Liver (tissue), 3 donors: Measurements from ENCODE around the gene IL23A.

Experiments
- CTCF ChIP-seq: fragments of 150-350 bp; IDR thresholded peaks from 2 replicates; pipeline ENCODE4 v1.5.1; 2017; ENCODE audit warnings: improper control_type of control experiment, low read depth, low read length; ENCODE audit not compliant: missing input control
- EGR1 ChIP-seq, 2 donors: IDR thresholded peaks; 2 replicates each; pipeline ENCODE4 v1.6.1; 2016 to 2018; ENCODE audit warnings: antibody characterized with exemption in 2 of 2, low read depth in 2 of 2
- GABPA ChIP-seq, 2 donors: IDR thresholded peaks in 1 of 2; conservative IDR thresholded peaks in 1 of 2; 2 replicates each; pipeline ENCODE4 v1.6.1; 2016; ENCODE audit warnings: antibody characterized with exemption in 2 of 2, mild to moderate bottlenecking in 1 of 2, moderate library complexity in 1 of 2
- HNF4A ChIP-seq, 2 donors: conservative IDR thresholded peaks; 2 replicates each; pipeline ENCODE4 v1.6.1; 2016; ENCODE audit warnings: antibody characterized with exemption in 2 of 2, mild to moderate bottlenecking in 2 of 2
- NR2F2 ChIP-seq: IDR thresholded peaks from 2 replicates; pipeline ENCODE4 v1.6.1; 2016; ENCODE audit warnings: antibody characterized with exemption
- RAD21 ChIP-seq, 2 donors: IDR thresholded peaks; 2 replicates each; pipeline ENCODE4 v1.6.1; 2016; ENCODE audit warnings: antibody characterized with exemption in 2 of 2, mild to moderate bottlenecking in 2 of 2
- YY1 ChIP-seq: IDR thresholded peaks from 2 replicates; pipeline ENCODE4 v1.6.1; 2016; ENCODE audit warnings: antibody characterized with exemption, mild to moderate bottlenecking
- TF ChIP-seq, protein P1 (sequence below): IDR thresholded peaks from 2 replicates; pipeline ENCODE4 v1.6.1; 2016; ENCODE audit warnings: antibody characterized with exemption, mild to moderate bottlenecking
- TF ChIP-seq, protein P2 (sequence below): IDR thresholded peaks from 2 replicates; pipeline ENCODE4 v1.6.1; 2016; ENCODE audit warnings: antibody characterized with exemption
- donor health status: healthy.
- donor health status: healthy.

DNA sequence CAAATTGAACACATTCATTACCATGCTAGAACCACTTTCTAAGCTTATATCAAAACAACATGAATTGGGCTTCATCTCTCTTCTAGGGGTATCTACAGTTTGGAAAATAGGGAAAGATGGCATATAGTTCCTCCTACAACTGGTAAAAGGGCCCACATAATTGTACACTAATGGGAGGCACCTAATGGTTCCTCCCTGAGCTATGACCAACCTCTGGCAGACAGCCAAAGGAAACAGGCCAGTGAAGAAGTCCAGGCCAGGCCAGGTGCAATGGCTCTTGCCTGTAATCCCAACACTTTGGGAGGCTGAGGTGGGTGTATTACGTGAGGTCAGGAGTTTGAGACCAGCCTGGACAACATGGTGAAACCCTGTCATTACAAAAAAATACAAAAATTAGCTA lies 47.2 kb downstream of the IL23A start:
- TF ChIP-seq GABPA (IDR thresholded peaks at IDR 0.05 in 1 of 2, conservative IDR thresholded peaks at IDR 0.05 in 1 of 2) (no peak), CTCF (no peak), EGR1 (IDR thresholded peaks at IDR 0.05; ENCODE audit: low read depth in 2 of 2) (no peak), HNF4A (conservative IDR thresholded peaks at IDR 0.05) (no peak), NR2F2 (no peak), YY1 (no peak), RAD21 (IDR thresholded peaks at IDR 0.05) (no peak)
- TF ChIP-seq, protein P1, sequence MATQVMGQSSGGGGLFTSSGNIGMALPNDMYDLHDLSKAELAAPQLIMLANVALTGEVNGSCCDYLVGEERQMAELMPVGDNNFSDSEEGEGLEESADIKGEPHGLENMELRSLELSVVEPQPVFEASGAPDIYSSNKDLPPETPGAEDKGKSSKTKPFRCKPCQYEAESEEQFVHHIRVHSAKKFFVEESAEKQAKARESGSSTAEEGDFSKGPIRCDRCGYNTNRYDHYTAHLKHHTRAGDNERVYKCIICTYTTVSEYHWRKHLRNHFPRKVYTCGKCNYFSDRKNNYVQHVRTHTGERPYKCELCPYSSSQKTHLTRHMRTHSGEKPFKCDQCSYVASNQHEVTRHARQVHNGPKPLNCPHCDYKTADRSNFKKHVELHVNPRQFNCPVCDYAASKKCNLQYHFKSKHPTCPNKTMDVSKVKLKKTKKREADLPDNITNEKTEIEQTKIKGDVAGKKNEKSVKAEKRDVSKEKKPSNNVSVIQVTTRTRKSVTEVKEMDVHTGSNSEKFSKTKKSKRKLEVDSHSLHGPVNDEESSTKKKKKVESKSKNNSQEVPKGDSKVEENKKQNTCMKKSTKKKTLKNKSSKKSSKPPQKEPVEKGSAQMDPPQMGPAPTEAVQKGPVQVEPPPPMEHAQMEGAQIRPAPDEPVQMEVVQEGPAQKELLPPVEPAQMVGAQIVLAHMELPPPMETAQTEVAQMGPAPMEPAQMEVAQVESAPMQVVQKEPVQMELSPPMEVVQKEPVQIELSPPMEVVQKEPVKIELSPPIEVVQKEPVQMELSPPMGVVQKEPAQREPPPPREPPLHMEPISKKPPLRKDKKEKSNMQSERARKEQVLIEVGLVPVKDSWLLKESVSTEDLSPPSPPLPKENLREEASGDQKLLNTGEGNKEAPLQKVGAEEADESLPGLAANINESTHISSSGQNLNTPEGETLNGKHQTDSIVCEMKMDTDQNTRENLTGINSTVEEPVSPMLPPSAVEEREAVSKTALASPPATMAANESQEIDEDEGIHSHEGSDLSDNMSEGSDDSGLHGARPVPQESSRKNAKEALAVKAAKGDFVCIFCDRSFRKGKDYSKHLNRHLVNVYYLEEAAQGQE = no peak
- TF ChIP-seq, protein P2, sequence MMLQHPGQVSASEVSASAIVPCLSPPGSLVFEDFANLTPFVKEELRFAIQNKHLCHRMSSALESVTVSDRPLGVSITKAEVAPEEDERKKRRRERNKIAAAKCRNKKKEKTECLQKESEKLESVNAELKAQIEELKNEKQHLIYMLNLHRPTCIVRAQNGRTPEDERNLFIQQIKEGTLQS = no peak
